GM12878 (cell line): ENCODE results near the gene TBC1D23. TPM values are rescaled to one million over a fixed set of nuclear protein-coding genes. Genes with fewer than 3 reads are reported as not detected.
"Not testable (repeated sequence)": the region's sequence is repeated elsewhere in the genome, so short reads cannot be mapped to it uniquely, and the experiment has no call there.

ENCODE experiments used
- ATAC-seq: fragments of 200-7000 bp; cut with Tn5 transposase; 3 replicates; pipeline ENCODE4 v1.9.1; 2020; ENCODE audit warnings: mild to moderate bottlenecking, moderate library complexity
- BruUV-seq: library from RNA; stranded (reverse); fragments of 400-500 nt; replicated peaks from 2 replicates; lab custom pipeline; 2021; lab: Mats Ljungman, UMichigan
- CTCF ChIA-PET: fragments of 300-600 bp; sonication (Branson Sonifier 250); formaldehyde crosslinking; extraction: SDS; loops from one replicate; lab custom pipeline; 2021; ENCODE audit warnings: inconsistent platforms; lab: Yijun Ruan, JAX
- POLR2A ChIA-PET: fragments of 350-600 bp; formaldehyde crosslinking; extraction: SDS; loops from one replicate; lab custom pipeline; 2021; ENCODE audit warnings: inconsistent platforms; lab: Charles Lee
- RAD21 ChIA-PET: fragments of 300-600 bp; sonication (Branson Sonifier 250); formaldehyde crosslinking; loops from one replicate; lab custom pipeline; 2023; ENCODE audit warnings: antibody characterized with exemption; ENCODE audit not compliant: unreplicated experiment; lab: Charles Lee
- SMC1A ChIA-PET: fragments of 300-600 bp; sonication (Branson Sonifier 250); formaldehyde crosslinking; loops from one replicate; lab custom pipeline; 2023; ENCODE audit not compliant: unreplicated experiment, uncharacterized antibody; lab: Charles Lee
- DNase-seq: peaks from one replicate; pipeline ENCODE4 v3.0.0-alpha.2; 2011; ENCODE audit warnings: low read depth, low spot score
- FAIRE-seq: peaks from 3 replicates; lab custom pipeline; 2011; peaks lifted over from hg19 to GRCh38; lab: Jason Lieb, UNC
- H2AFZ ChIP-seq: 2 replicates; pipeline ENCODE4 v1.6.0; 2011; ENCODE audit warnings: low read depth, low read length, control low read depth; ENCODE audit not compliant: control insufficient read depth
- H3K27ac ChIP-seq: 2 replicates; pipeline ENCODE4 v1.5.1; 2011; ENCODE audit warnings: control low read depth; ENCODE audit not compliant: control insufficient read depth, insufficient read depth
- H3K27me3 ChIP-seq, 2 experiments: replicated peaks in 1 of 2; 2 replicates each; pipeline versions ENCODE4 v1.6.0 to v1.6.1; 2011; ENCODE audit warnings: low read length in 1 of 2; ENCODE audit not compliant: control insufficient read depth in 2 of 2, insufficient read depth in 2 of 2
- H3K36me3 ChIP-seq, 2 experiments: 2 replicates each; pipeline ENCODE4 v1.5.1; 2011; ENCODE audit warnings: low read length in 1 of 2; ENCODE audit not compliant: control insufficient read depth in 2 of 2, insufficient read depth in 2 of 2
- H3K4me1 ChIP-seq: 2 replicates; pipeline ENCODE4 v1.6.1; 2011; ENCODE audit warnings: mild to moderate bottlenecking, low read length, moderate library complexity, mixed read lengths; ENCODE audit not compliant: control insufficient read depth, insufficient read depth
- H3K4me2 ChIP-seq: 2 replicates; pipeline ENCODE4 v1.6.0; 2011; ENCODE audit warnings: control low read depth; ENCODE audit not compliant: control insufficient read depth, insufficient read depth
- H3K4me3 ChIP-seq: fragments of 200-600 bp; sonication (generic); 2 replicates; pipeline ENCODE4 v1.5.1; 2016
- H3K79me2 ChIP-seq: 2 replicates; pipeline ENCODE4 v1.6.0; 2011; ENCODE audit warnings: low read length; ENCODE audit not compliant: control insufficient read depth, insufficient read depth
- H3K9ac ChIP-seq: 2 replicates; pipeline ENCODE4 v1.8.0; 2011; ENCODE audit warnings: low read length, control low read depth, mixed read lengths; ENCODE audit not compliant: control insufficient read depth, insufficient read depth
- H3K9me3 ChIP-seq: replicated peaks from 3 replicates; pipeline ENCODE4 v1.5.1; 2011; ENCODE audit warnings: mild to moderate bottlenecking, low read length; ENCODE audit not compliant: control insufficient read depth, insufficient read depth
- H4K20me1 ChIP-seq: 2 replicates; pipeline ENCODE4 v1.6.0; 2011; ENCODE audit not compliant: control insufficient read depth, insufficient read depth
- BRCA1 ChIP-seq: IDR thresholded peaks from 2 replicates; pipeline ENCODE4 v1.6.1; 2011; ENCODE audit warnings: low read depth, low read length, improper control_type of control experiment
- EZH2 ChIP-seq: IDR thresholded peaks from 2 replicates; pipeline ENCODE4 v1.6.1; 2012; ENCODE audit warnings: low read depth, mild to moderate bottlenecking, control low read depth, inconsistent platforms, low read length, borderline replicate concordance; ENCODE audit not compliant: control insufficient read depth
- IRF3 ChIP-seq: fragments of 450-650 bp; IDR thresholded peaks from 2 replicates; pipeline ENCODE4 v1.6.1; 2014; ENCODE audit warnings: mild to moderate bottlenecking
- MTA3 ChIP-seq: IDR thresholded peaks from 2 replicates; pipeline ENCODE4 v1.6.1; 2012; ENCODE audit warnings: low read length, inconsistent platforms, borderline replicate concordance
- NKRF ChIP-seq: fragments of 450-650 bp; conservative IDR thresholded peaks from 2 replicates; pipeline ENCODE4 v1.6.1; 2017; ENCODE audit warnings: mild to moderate bottlenecking, moderate library complexity
- NR2C2 ChIP-seq: IDR thresholded peaks from 2 replicates; pipeline ENCODE4 v1.6.1; 2011; ENCODE audit warnings: borderline replicate concordance, low read depth; ENCODE audit not compliant: control insufficient read depth, insufficient read length
- ZNF592 ChIP-seq: fragments of 450-650 bp; IDR thresholded peaks from 2 replicates; pipeline ENCODE4 v1.6.1; 2017; ENCODE audit warnings: mild to moderate bottlenecking, moderate library complexity
- WGBS: methylation state at CpG from one replicate; pipeline ENCODE4 v1.1.6; 2016; ENCODE audit warnings: low lambda C conversion rate; ENCODE audit not compliant: insufficient replicate concordance, insufficient coverage; ENCODE audit errors: missing lambda C conversion rate; 5-methylcytosine and 5-hydroxymethylcytosine counted together
- in situ Hi-C: fragments of 300-500 bp; cut with MboI; formaldehyde crosslinking; loops from 9 replicates; pipeline ENCODE4 v1.14.3; 2018; ENCODE audit warnings: mixed read lengths
- intact Hi-C: fragments of 100-400 bp; cut with micrococcal nuclease; formaldehyde crosslinking; loops from one replicate; pipeline ENCODE4 v1.14.2; 2022; ENCODE audit not compliant: unreplicated experiment
- polyA plus RNA-seq, 11 experiments: library from polyadenylated mRNA; depleted of rRNA in 4 of 11; unstranded in 6 of 11; stranded (reverse) in 5 of 11; fragments of >200 nt; fragmentation: Nextera tagmentation in 4 of 11; fragmentation: Illumina TruSeq in 1 of 11; extraction: Ambion mirVana in 4 of 11; extraction: Trizol in 1 of 11; gene quantifications; 1 replicate in 1 of 11; 2 replicates in 10 of 11; pipeline versions ENCODE4 v1.2.1 to v1.2.3, GENCODE V29; 2011 to 2016; ENCODE audit warnings: inconsistent platforms in 2 of 11, missing spikeins in 2 of 11, low read depth in 1 of 11
- total RNA-seq, 4 experiments: library from RNA; depleted of rRNA in 3 of 4; stranded (reverse); fragments of >200 nt in 3 of 4; fragmentation: Illumina TruSeq in 1 of 4; extraction: Trizol in 1 of 4; gene quantifications; 2 replicates each; pipeline versions ENCODE4 v1.2.1 to v1.2.3, GENCODE V29; 2013 to 2021

TBC1D23 gene
- total and polyA plus RNA-seq, 10 of the 15 experiments (the other 5 are each of a cell fraction or from before 2014, with no cell fraction given), result 8.2 to 23.2 (median 16.6) TPM

- Histone ChIP-seq H3K36me3 (peaks cover 9 to 24% of the 10 kb centered on the region in 2 experiments), H3K4me2 (no peak overlapping the region), H3K4me3 (no peak overlapping the region), H3K4me1 (no peaks in the 10 kb centered on the region), H3K9me3 (peaks cover 5% of the 10 kb centered on the region; the same call in 2 of the 3 replicates), H4K20me1 (no peaks in the 10 kb centered on the region), H2AFZ (no peak overlapping the region), H3K79me2 (no peaks in the 10 kb centered on the region; the same call in 1 of the 2 replicates), H3K27me3 (no peaks in the 10 kb centered on the region), H3K27ac (no peak overlapping the region), H3K9ac (no peak overlapping the region)
- intact Hi-C loops, result no loop called here
- FAIRE-seq (no peak), ATAC-seq (no peak), DNase-seq (no peak)
- POLR2A ChIA-PET, result interaction anchor here (0.7 kb wide), 2 partner anchors 11 to 300 kb away, joined by 4 to 5 read pairs; no protein-coding TSS in a partner anchor
- BruUV-seq, result no TSS peak
- SMC1A ChIA-PET, result interaction anchor here (0.6 kb wide), 2 partner anchors 8 to 11 kb away, joined by 3 read pairs; no protein-coding TSS in a partner anchor
- TF ChIP-seq NKRF, result no peak
- no peak for TF ChIP-seq MTA3
- no peak for TF ChIP-seq NR2C2
- no peak for TF ChIP-seq IRF3
- TF ChIP-seq ZNF592, result no peak
- TF ChIP-seq EZH2, result no peak
- TF ChIP-seq BRCA1, result no peak
- WGBS, result 98% methylated on average over 5 of the region's 5 CpGs
- CTCF ChIA-PET, result interaction anchor here (0.6 to 1.8 kb wide), 4 partner anchors 10 to 1666 kb away, joined by 3 to 4 read pairs (median 3); no protein-coding TSS in a partner anchor
- RAD21 ChIA-PET, result no interaction called here
- in situ Hi-C loops, result no loop called here
These were observed 87.9 kb downstream of the TBC1D23 start for GRCh38 chr3:100348727-100349126.

GRCh38 chr3:100351770-100352169, 91.0 kb downstream of the TBC1D23 start:
- WGBS, result 100% methylated on average over 1 of the region's 2 CpGs
- H3K4me3 ChIP-seq, H3K9me3 ChIP-seq, H3K79me2 ChIP-seq, ATAC-seq, in situ Hi-C loops, SMC1A ChIA-PET, CTCF ChIA-PET, H3K27me3 ChIP-seq, H3K4me2 ChIP-seq, H3K27ac ChIP-seq, H2AFZ ChIP-seq, RAD21 ChIA-PET, BruUV-seq, FAIRE-seq, H3K4me1 ChIP-seq, H3K9ac ChIP-seq, POLR2A ChIA-PET, H4K20me1 ChIP-seq, DNase-seq, intact Hi-C loops: not testable (repeated sequence)
- peaks cover 10 to 32% of the 10 kb centered on the region in 2 experiments for H3K36me3 ChIP-seq
